ENCODE data around the gene SKI.

Gene SKI

GRCh38 chr1:2289607-2290006, 61.5 kb downstream of the SKI start:
- no peaks in the 10 kb centered on the region for H3K4me1 ChIP-seq (ENCODE audit: insufficient read depth, low read length, severe bottlenecking)
- no peak overlapping the region for H3K9ac ChIP-seq (ENCODE audit: low read length)
- no peaks in the 10 kb centered on the region for H4K20me1 ChIP-seq (ENCODE audit: insufficient read depth, low read length)

GRCh38 chr1:2290171-2290578, 62.1 kb downstream of the SKI start:
- no peaks in the 10 kb centered on the region for H3K79me2 ChIP-seq (ENCODE audit: insufficient read depth, low read length)
- H4K20me1 ChIP-seq (ENCODE audit: insufficient read depth, low read length): no peaks in the 10 kb centered on the region
- no peak overlapping the region for H2AFZ ChIP-seq (ENCODE audit: low read length)

More at GRCh38 chr1:2289607-2290006, 61.5 kb downstream of the SKI start:
- Histone ChIP-seq H3F3A (ENCODE audit: insufficient read depth, low read length) (no peaks in the 10 kb centered on the region), H2AFZ (ENCODE audit: low read length) (no peak overlapping the region), H3K9me2 (ENCODE audit: low read depth, low read length) (no peaks in the 10 kb centered on the region), H3K27me3 (ENCODE audit: insufficient read depth, low read length) (0 out of 2 replicates have a peak, but pooled peaks cover 2% of the 10 kb centered on the region), H3K9me3 (ENCODE audit: low read length) (no peaks in the 10 kb centered on the region), H3K79me2 (ENCODE audit: insufficient read depth, low read length) (no peaks in the 10 kb centered on the region), H3K4me2 (ENCODE audit: low read length) (no peak overlapping the region), H3K4me3 (ENCODE audit: low read depth, low read length, poor library complexity, severe bottlenecking) (no peak overlapping the region), H3K36me3 (ENCODE audit: insufficient read depth, low read length) (no peaks in the 10 kb centered on the region), H3K27ac (ENCODE audit: low read depth, low read length, poor library complexity, severe bottlenecking) (no peak overlapping the region)
- TF ChIP-seq EZH2 (IDR thresholded peaks at IDR 0.05; ENCODE audit: borderline replicate concordance, low read length) (no peak), CTCF (IDR thresholded peaks at IDR 0.05; ENCODE audit: low read length) (no peak)

GRCh38 chr1:2290595-2291510, 62.7 kb downstream of the SKI start:
- H3F3A ChIP-seq (ENCODE audit: insufficient read depth, low read length): no peaks in the 10 kb centered on the region
- no peaks in the 10 kb centered on the region for H3K4me1 ChIP-seq (ENCODE audit: insufficient read depth, low read length, severe bottlenecking)
- no peak for TF ChIP-seq EZH2 (IDR thresholded peaks at IDR 0.05; ENCODE audit: borderline replicate concordance, low read length)
- no peak for TF ChIP-seq CTCF (IDR thresholded peaks at IDR 0.05; ENCODE audit: low read length)
- 0 out of 2 replicates have a peak, but pooled peaks cover 5% of the 10 kb centered on the region for H3K27me3 ChIP-seq (ENCODE audit: insufficient read depth, low read length)
- H3K79me2 ChIP-seq (ENCODE audit: insufficient read depth, low read length): no peaks in the 10 kb centered on the region
- H3K4me3 ChIP-seq (ENCODE audit: low read depth, low read length, poor library complexity, severe bottlenecking): no peak overlapping the region
- no peak overlapping the region for H3K4me2 ChIP-seq (ENCODE audit: low read length)
- no peaks in the 10 kb centered on the region for H4K20me1 ChIP-seq (ENCODE audit: insufficient read depth, low read length)
- no peak overlapping the region for H3K9ac ChIP-seq (ENCODE audit: low read length)
- H3K27ac ChIP-seq (ENCODE audit: low read depth, low read length, poor library complexity, severe bottlenecking): no peak overlapping the region
- H3K9me2 ChIP-seq (ENCODE audit: low read depth, low read length): no peaks in the 10 kb centered on the region
- H2AFZ ChIP-seq (ENCODE audit: low read length): no peak overlapping the region
- H3K9me3 ChIP-seq (ENCODE audit: low read length): no peaks in the 10 kb centered on the region
- no peaks in the 10 kb centered on the region for H3K36me3 ChIP-seq (ENCODE audit: insufficient read depth, low read length)

More at GRCh38 chr1:2290171-2290578, 62.1 kb downstream of the SKI start:
- no peak overlapping the region for H3K4me3 ChIP-seq (ENCODE audit: low read depth, low read length, poor library complexity, severe bottlenecking)
- 0 out of 2 replicates have a peak, but pooled peaks cover 5% of the 10 kb centered on the region for H3K27me3 ChIP-seq (ENCODE audit: insufficient read depth, low read length)
- no peaks in the 10 kb centered on the region for H3K4me1 ChIP-seq (ENCODE audit: insufficient read depth, low read length, severe bottlenecking)
- no peaks in the 10 kb centered on the region for H3K36me3 ChIP-seq (ENCODE audit: insufficient read depth, low read length)
- H3K9ac ChIP-seq (ENCODE audit: low read length): no peak overlapping the region
- no peaks in the 10 kb centered on the region for H3K9me2 ChIP-seq (ENCODE audit: low read depth, low read length)
- no peak overlapping the region for H3K4me2 ChIP-seq (ENCODE audit: low read length)
- H3F3A ChIP-seq (ENCODE audit: insufficient read depth, low read length): no peaks in the 10 kb centered on the region
- H3K27ac ChIP-seq (ENCODE audit: low read depth, low read length, poor library complexity, severe bottlenecking): no peak overlapping the region
- no peaks in the 10 kb centered on the region for H3K9me3 ChIP-seq (ENCODE audit: low read length)
- TF ChIP-seq EZH2 (IDR thresholded peaks at IDR 0.05; ENCODE audit: borderline replicate concordance, low read length) (no peak), CTCF (IDR thresholded peaks at IDR 0.05; ENCODE audit: low read length) (no peak)

Measured in OCI-LY1 (cell line).